ENCODE results near the gene F2RL1.
"Not testable (repeated sequence)": the region's sequence is repeated elsewhere in the genome, so short reads cannot be mapped to it uniquely, and the experiment has no call there.

Gene F2RL1

GRCh38 chr5:76808141-76808691, 10.6 kb upstream of the F2RL1 start:
- DNase-seq = no peak

GRCh38 chr5:76809141-76809540, 9.7 kb upstream of the F2RL1 start:
- no peak for DNase-seq

DNA sequence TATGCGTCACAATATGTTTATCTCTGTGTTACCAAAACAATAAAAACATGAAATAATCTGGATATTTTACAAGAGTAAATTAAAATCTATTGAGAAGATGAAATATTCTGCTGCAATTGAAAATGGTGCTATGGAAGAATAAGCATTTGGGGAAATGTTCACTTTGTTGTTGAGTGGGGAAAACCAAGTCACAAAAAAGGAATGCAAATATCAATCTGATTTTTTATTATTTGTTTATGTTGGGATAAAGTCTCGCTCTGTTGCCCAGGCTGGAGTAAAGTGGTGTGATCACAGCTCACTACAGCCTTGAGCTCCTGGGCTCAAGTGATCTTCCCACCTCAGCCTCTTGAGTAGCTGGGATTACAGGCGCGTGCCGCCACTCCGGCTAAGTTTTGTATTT, 8.6 kb upstream of the F2RL1 start:
- no peak for DNase-seq

DNA sequence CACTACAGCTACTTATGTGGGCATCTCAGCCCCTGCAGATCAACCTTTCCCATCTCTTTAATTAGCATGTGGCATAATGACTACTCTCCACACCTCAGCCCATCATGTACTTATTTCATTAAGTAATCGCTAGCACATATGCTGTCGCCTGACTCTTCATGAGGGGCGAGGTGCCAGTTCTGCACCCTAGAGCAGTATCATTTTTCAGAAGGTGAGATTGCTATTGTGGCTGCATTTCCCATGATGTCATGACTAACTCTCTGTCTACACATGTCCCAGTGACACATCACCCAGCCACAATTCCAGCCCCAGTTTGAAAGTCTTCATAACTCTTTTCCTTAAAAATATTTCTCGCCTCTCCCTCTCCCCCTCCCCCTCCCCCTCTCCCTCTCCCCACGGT, 7.6 kb upstream of the F2RL1 start:
- DNase-seq = no peak

- not testable (repeated sequence) for DNase-seq
These were observed 6.6 kb upstream of the F2RL1 start for GRCh38 chr5:76812209-76812608.

- peak in 1 of 2 donors; percentile 24 for DNase-seq
These were observed 4.8 kb upstream of the F2RL1 start for GRCh38 chr5:76813982-76814562.

DNA sequence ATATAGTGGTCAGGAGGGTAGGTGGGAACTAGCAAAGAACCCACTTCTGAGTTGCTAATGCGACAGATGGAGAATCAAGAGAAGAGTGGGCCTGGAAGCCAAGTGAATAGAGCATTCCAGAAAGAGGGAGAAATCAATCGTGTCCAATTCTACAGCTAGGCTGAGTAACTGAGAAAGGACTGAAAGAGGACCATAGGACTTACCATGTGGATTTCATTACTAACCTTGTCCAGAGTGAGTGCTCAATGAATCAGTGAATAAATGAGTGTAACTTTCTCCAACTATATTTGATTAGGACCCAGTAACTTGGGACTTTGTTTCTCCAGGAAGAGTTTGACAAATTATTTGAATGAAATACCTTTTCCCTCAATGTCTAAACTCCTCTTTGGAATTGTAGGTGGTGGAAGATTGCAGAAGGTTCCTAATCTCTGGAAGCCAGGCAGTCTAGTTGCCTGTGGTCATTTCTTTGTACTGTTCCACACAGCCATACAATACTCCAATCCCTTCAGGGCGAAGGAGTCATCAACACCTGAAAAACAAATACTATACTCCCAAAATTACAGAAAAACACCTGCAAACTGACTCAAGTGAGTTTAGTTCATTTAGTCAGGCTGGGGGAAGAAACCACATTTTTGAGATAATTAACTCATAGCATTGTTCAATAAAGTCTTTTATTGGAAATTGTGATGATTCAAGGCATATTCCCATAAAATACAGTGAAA, 2.6 kb upstream of the F2RL1 start:
- no peak for DNase-seq

- no peak for DNase-seq
These were observed 1.2 kb downstream of the F2RL1 start for GRCh38 chr5:76819851-76820525.

GRCh38 chr5:76820526-76820890, 1.7 kb downstream of the F2RL1 start:
- no peak for DNase-seq

DNA sequence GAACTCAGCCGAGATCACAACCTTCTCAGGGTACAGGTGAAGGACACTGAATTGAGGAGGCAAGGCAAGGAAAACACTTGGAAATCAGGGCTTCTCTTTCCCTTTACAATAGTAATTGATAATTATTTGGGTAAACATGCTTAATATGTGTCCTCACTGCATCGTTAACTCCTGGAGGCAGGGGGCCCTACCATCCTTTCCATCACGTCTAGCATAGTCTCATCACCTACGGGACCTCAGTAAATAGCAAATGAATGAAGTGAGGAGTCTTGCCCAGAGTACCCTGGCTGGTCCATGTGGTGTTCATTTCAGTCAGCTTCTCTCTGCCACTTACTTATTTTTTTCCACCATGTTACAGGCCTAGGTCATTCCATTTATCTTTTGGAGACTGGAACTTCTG, 2.3 kb downstream of the F2RL1 start:
- no peak for DNase-seq

GRCh38 chr5:76822105-76822731, 3.4 kb downstream of the F2RL1 start:
- not testable (repeated sequence) for DNase-seq

DNA sequence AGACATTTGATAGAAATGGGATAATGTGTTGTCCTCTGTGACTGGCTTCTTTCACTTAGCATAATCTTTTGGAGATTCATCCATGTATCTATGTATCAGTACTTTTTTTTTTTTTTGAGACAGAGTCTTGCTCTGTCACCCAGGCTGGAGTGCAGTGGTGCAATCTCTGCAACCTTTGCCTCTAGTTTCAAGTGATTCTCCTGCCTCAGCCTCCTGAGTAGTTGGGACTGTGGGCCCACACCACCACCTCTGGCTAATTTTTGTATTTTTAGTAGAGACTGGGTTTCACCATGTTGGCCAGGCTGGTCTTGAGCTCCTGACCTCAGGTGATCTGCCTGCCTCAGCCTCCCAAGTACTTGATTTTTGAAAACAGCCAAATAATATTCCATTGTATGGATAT, 7.6 kb downstream of the F2RL1 start:
- not testable (repeated sequence) for DNase-seq

DNA sequence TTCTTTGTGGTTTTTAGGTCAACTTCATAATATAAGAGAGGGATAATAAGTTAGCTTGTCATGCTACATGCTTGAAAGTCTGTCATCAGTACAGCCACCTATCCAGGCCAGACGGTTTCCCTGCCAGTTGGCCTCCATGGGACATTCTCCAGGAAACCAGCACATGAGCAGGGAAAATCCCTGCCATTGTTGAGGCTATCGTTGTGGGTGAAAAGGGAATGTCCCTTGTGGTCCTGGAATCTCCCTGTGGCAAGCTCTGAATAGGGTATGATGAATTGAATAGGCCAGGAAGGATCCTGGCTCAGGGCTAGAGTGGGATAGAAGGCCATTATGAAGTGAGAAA, 12.3 kb downstream of the F2RL1 start:
- no peak for DNase-seq

- DNase-seq = no peak
These were observed 17.4 kb downstream of the F2RL1 start for GRCh38 chr5:76836181-76836580.

- DNase-seq = no peak
These were observed 17.8 kb downstream of the F2RL1 start for GRCh38 chr5:76836585-76836984.

DNA sequence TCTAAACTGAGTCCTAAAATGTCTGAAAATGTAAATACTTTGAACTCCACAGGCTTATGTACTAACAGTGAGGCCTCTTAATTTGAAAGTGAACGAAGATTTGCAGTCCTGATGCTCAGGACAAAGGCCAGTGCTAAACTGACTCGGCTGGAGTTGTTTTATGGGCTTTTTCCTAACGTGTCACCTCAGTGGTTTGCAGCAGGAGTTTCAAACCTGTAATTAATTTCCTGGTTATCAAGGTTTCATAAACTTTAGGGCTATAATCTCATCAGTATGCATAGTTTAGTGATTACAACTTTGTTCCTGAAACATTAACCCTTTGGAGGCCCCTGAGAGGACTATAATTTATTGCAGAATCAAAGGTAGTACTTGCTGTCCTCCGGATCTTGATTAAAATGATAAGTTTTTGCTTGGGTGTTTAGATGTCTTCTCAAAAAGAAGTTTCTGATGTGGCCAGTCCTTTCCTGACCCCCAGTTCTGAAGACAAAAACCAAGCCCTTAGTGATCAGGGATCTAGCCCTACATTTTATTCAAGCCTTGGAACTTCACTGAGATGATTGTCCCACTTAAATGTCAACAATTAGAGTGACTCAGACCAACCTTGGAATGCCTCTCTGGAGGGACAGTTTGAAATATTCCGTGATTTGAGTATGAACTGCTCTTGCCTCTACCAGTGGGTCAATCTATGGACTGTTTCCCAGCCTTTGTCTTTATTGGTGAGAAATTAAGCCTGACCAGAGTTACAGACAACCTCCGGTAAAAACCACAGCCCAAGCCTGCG, 19.8 kb downstream of the F2RL1 start:
- DNase-seq = no peak

- no peak for DNase-seq
These were observed 22.5 kb downstream of the F2RL1 start for GRCh38 chr5:76841361-76841760.

DNA sequence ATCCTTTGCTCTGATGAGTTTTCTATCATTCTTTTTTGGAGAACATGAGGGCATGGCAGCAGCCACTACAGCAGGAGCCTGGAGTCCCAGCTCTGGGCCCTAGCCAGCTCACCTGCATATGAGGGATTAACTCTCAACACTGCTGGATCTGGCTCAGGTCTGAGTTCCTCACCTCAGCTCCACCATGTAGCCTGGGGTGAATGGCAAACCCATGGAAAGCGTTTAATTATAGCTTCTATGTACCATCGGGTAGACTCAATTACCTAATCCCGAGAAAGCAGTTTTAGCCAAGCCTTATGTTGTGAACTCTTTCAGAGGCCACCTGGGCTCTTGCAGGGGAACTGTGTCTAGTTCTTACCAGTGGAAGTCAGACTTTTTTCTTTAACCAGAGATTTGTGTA, 27.1 kb downstream of the F2RL1 start:
- no peak for DNase-seq

DNA sequence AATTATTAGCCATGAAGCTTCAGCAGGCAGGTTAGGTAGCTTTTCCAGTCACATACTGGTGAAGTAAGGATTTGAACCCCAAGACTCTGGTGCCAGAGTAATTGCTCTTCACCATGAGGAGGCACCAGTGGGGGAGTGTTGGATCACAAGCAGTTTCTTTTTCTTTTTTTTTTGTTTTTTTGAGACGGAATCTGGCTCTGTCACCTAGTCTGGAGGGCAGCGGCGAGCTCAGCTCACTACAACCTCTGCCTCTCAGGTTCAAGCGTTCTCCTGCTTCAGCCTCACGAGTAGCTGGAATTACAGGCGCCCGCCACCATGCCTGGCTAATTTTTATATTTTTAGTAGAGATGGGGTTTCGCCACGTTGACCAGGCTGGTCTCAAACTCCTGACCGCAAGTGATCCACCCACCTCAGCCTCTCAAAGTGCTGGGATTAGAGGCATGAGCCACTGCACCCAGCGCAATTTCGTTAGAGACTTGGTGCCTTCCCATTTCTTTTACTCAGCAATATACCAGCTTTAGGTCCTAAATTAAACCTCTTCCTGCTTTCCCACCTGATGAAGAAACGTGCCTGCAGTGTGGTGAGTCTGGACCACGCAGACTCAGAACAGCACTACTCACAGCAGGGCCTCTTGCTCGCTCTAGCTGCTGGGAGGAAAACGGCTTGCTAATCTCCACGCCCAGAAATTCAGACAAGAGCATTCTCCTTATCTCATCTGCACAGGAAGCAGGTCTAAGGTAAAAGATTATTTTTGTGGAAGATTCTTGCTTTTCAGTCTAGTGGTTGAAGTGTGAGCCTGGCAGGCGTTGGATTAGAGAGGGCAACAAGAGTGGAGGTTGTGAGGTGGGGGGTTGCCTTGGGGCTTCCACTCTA, 30.8 kb downstream of the F2RL1 start, which contains the start of gene S100Z:
TSS of gene S100Z (plus strand) at position 596 of the 873 bp plus-strand sequence. CDS start 25,346 bp downstream, outside the sequence.
- DNase-seq = peak in 1 of 2 donors; percentile 83

- no peak for DNase-seq
These were observed 31.8 kb downstream of the F2RL1 start for GRCh38 chr5:76850543-76851145.

- DNase-seq = peak in 1 of 2 donors; percentile 87
These were observed 33.0 kb downstream of the F2RL1 start for GRCh38 chr5:76851728-76852369.
